GM12874 (cell line): Measurements from ENCODE around the gene TAF11L12.
"Not testable (repeated sequence)": the region's sequence is repeated elsewhere in the genome, so short reads cannot be mapped to it uniquely, and the experiment has no call there.

ENCODE experiments used
- TF ChIP-seq, protein P1 (sequence below): IDR thresholded peaks from 2 replicates; pipeline ENCODE4 v1.5.1; 2011; ENCODE audit warnings: low read depth, mild to moderate bottlenecking, control low read depth, low read length, moderate library complexity; ENCODE audit not compliant: insufficient read depth

TAF11L12 gene

DNA sequence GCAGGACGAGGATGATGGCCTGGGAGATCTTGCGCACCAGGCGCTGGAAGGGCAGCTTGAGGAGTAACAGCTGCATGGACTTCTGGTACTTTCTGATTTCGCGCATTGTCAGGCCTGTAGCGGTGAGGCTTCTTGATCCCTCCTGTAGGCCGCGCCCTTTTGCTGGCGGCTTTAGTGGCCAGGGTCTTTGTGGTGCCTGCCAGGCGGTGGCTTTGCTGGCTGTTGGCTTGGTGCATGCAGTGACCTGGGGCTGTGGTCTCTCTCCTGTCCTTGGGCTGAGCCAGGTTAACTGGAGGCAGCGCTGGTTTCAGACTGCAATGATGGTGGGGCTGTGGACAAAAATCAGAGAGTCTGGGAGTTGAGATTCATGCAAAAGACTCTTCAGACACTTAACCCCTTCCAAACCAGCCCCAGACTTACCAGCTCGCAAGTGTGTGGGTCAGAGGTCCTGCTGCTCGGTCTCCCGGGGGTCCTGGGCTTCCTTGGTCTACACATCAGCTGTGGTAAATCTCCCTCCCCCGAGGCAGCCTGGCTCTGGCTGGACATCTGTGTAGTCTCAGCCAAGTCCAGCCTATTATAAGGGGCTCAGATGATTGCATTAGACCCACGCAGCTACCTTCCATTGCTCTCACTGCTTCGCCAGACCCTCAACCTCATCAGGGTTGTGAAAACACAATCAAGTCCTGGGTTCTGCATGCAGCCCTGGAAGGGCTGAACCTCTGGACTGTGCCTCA lies 4.8 kb downstream of the TAF11L12 start:
- TF ChIP-seq, protein P1, sequence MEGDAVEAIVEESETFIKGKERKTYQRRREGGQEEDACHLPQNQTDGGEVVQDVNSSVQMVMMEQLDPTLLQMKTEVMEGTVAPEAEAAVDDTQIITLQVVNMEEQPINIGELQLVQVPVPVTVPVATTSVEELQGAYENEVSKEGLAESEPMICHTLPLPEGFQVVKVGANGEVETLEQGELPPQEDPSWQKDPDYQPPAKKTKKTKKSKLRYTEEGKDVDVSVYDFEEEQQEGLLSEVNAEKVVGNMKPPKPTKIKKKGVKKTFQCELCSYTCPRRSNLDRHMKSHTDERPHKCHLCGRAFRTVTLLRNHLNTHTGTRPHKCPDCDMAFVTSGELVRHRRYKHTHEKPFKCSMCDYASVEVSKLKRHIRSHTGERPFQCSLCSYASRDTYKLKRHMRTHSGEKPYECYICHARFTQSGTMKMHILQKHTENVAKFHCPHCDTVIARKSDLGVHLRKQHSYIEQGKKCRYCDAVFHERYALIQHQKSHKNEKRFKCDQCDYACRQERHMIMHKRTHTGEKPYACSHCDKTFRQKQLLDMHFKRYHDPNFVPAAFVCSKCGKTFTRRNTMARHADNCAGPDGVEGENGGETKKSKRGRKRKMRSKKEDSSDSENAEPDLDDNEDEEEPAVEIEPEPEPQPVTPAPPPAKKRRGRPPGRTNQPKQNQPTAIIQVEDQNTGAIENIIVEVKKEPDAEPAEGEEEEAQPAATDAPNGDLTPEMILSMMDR = no peak

GRCh38 chr5:17619354-17619753 lies 9.2 kb downstream of the TAF11L12 start:
- TF ChIP-seq, protein P1 = no peak

DNA sequence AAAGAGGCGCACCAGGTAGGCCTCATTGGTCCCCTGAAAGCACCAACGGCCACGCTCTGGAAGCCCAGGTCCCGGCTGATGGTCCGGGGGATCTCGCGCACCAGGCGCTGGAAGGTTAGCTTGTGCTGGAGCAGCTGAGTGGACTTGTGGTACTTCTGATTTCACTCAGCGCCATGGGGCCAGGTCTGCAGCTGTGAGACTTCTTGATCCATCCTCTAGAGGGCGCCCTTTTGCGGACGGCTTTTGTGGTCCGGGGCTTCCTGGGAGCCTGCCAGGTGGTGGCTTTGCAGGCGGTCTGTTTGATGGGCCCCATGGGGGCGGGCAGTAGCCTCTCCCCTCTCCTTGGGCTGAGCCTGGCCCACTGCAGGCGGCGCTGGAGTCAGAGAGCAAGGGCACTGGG lies 10.4 kb downstream of the TAF11L12 start:
- TF ChIP-seq, protein P1 = peak; percentile 11; the same call in 1 of the 2 replicates

- TF ChIP-seq, protein P1 = no peak
These were observed 15.5 kb downstream of the TAF11L12 start for GRCh38 chr5:17625686-17626085.

DNA sequence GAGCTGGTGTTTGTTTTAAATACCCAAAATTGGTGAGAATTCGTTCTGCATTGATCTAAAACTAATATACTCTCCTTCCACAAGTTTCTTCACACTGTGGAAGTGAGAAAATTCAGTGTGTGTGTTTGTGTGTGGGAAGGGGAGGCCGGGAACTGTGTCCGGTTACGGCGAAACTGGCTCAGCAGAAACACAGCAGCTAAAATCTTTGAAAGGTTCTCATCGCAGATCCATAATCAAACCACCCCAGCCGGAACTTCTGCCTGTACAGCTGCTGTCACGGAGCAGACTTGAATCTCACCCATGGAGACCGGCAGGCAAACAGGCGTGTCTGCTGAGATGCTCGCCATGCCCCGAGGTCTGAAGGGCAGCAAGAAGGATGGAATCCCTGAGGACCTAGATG lies 21.6 kb downstream of the TAF11L12 start, which contains the start of gene TAF11L13:
TSS of gene TAF11L13 (plus strand) at position 301 of the 400 bp plus-strand sequence.
- TF ChIP-seq, protein P1 = not testable (repeated sequence)

DNA sequence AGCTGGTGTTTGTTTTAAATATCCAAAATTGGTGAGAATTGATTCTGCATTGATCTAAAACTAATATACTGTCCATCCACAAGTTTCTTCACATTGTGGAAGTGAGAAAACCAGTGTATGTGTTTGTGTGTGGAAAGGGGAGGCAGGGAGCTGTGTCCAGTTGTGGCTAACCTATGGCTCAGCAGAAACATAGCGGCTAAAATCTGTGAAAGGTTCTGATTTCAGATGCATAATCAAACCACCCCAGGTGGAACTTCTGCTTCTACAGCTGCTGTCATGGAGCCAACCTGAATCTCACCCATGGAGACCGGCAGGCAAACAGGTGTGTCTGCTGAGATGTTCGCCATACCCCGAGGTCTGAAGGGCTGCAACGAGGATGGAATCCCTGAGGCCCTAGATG lies 24.0 kb downstream of the TAF11L12 start, which contains the start of gene TAF11L14:
TSS of gene TAF11L14 (plus strand) at position 301 of the 400 bp plus-strand sequence.
- TF ChIP-seq, protein P1 = no peak

DNA sequence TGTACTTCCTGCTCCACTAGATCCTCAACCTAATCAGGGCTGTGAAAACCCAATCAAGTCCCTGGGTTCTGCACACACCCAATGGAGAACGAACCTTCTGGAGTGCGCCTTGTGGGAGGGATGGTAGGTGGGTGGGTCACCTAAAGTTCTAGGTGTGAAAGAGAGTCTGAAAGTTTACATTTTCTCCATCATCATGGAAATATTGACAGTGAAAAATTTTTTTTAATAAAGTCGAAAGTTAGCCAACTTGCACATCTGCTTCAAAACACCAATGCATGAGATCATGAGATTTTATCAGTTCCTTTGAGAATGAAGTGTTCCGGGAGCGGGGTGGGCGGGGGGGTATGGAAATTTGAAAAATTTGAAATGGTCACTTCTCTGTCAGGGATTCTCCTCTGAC lies 45.7 kb downstream of the TAF11L12 start:
- TF ChIP-seq, protein P1 = no peak
